Measurements from ENCODE around the gene PFN1.
"Not testable (repeated sequence)": the region's sequence is repeated elsewhere in the genome, so short reads cannot be mapped to it uniquely, and the experiment has no call there.

Gene PFN1

DNA sequence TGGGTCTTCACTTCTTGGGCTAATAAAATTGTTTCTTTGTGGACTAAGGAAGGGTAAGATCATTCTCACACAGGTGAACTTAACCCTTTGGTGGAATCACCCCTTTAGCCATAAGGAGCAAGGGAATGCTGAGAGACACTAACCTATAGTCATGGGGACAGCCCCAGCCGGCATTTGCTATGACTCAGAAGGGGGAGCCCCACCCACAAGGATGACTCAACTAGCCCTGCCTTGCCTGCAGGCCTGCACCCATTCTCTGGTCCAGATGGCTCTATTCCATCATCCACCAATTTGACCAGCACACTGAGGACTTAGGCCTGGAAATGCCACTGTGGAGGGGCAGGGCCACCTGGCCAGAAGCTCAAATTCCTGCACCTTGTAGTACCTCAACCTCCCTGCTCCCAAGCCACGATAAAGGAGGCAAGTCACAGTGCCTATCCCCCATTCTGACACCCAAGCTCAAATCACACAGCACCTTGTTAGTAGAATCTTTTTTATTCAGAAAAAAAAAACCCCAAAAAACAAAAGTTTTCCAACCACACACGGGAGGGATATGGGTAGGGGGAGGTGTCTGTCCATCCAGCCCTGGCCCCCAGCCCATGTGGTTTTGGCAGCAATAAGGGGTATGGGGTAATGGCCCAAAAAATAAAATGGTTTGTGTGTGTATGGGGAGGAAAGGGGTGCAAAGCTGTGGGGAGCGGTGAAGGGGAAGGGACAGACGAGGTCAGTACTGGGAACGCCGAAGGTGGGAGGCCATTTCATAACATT, 3.0 kb downstream of the PFN1 start:
- DNase-seq: peak; percentile 92

DNA sequence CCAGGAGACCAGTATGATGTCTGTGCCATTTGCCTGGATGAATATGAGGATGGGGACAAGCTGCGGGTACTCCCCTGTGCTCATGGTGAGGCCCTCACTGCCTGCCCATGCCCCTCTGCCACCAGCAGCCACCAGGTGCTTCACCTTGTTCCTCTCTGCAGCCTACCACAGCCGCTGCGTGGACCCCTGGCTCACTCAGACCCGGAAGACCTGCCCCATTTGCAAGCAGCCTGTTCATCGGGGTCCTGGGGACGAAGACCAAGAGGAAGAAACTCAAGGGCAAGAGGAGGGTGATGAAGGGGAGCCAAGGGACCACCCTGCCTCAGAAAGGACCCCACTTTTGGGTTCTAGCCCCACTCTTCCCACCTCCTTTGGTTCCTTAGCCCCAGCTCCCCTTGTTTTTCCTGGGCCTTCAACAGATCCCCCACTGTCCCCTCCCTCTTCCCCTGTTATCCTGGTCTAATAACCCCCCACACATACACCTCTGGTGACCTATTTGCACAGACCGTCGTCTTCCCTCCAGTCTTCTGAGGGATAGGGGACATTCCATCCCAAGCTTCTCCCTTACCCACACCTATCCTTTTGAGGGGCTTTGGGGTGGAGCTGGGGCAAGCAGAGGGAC, 3.7 kb downstream of the PFN1 start:
- DNase-seq: peak; percentile 77

DNA sequence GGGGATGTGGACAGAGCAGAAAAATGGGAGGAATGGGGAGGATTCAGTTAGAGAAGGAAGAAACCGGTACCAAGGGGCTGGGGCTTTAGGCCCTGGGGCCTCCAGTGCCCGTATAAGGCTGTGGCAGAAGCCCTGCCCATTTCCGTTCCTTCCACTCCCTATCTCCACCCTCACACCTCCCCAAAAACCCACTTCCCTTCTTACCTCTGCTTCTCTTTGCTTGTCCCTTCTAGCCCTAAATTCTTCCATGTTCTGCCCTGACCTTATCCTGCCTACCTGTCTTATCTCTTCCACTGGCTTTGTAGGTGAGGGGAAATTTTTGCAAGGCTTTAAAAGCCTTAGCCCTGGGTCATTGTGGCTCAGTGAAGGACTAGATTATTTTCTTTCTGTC, 4.2 kb downstream of the PFN1 start:
- DNase-seq: peak; percentile 73

DNA sequence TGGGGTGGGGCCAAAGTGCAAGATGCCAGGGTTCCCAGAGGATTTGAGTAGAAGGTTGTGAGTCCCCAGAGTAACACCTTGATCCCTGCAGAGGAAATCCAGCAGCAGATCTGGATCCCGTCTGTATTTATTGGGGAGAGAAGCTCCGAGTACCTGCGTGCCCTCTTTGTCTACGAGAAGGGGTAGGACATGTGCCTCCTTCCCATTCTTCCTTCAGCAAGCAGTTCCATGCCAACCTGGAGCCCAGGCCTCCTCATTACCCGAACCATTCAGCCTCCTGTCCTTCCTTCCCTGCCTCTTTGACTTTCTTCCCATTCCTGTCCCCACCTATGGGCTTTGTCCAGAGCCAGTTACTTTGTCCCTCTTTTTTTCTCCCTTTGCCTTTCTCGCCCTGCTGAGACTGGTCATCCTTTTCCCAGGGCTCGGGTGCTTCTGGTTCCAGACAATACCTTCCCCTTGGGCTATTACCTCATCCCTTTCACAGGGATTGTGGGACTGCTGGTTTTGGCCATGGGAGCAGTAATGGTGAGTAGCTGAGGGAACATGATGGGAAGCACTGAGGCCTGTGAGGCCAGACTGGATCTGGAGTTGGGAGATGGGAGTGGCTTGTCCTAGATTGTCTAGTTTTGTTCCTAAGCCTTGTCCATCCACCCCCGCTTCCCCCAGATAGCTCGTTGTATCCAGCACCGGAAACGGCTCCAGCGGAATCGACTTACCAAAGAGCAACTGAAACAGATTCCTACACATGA, 5.4 kb downstream of the PFN1 start:
- no peak for DNase-seq

- DNase-seq: no peak
Measured at GRCh38 chr17:4941319-4941610, 7.1 kb downstream of the PFN1 start.

GRCh38 chr17:4940555-4941318, 7.6 kb downstream of the PFN1 start:
- no peak for DNase-seq

- peak; percentile 96 for DNase-seq
Measured at GRCh38 chr17:4939796-4940554, 8.4 kb downstream of the PFN1 start, which contains the start of the genes RNF167 and SLC25A11. RNF167 (plus strand) TSS chr17:4940268; CDS start chr17:4940910, 642 bp downstream. SLC25A11 (minus strand) TSS chr17:4940046; CDS start chr17:4939910, 136 bp downstream.

DNA sequence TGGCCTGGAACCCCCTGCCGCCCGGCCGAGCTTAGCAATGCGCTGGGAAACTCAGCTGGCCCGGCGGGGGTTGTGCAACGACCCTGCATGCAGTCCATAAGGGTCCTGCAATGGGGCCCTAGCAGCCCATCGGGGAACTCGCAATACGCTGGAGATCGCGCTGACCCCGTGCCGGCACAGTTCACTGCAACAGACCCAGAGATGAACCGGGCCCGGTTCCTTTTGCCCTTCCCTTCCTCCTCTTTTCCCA, 8.9 kb downstream of the PFN1 start:
- DNase-seq: no peak

GRCh38 chr17:4938688-4939545, 9.4 kb downstream of the PFN1 start:
- no peak for DNase-seq

- DNase-seq: no peak
Measured at GRCh38 chr17:4938069-4938491, 10.2 kb downstream of the PFN1 start.

- DNase-seq: no peak
Measured at GRCh38 chr17:4937553-4937952, 10.8 kb downstream of the PFN1 start.

DNA sequence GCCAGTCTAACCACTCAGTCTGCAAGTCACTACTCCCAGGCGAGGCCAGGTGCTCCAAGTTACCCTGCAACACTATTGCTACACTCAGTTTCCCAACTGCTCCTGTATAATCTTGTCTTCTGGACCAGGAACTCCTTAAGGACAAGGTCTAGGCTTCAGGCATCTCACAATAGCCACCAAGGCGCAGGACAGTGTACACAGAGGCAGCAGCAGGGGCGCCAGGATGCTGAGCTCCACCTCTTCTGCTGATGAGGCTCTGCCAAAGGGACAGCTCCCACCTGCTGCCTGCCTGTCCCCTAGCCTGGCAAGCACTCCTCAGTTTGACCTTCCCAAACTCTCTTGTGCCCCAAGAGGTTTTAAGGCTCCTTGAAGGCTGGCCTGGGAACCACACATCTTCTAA, 11.9 kb downstream of the PFN1 start:
- DNase-seq: no peak

DNA sequence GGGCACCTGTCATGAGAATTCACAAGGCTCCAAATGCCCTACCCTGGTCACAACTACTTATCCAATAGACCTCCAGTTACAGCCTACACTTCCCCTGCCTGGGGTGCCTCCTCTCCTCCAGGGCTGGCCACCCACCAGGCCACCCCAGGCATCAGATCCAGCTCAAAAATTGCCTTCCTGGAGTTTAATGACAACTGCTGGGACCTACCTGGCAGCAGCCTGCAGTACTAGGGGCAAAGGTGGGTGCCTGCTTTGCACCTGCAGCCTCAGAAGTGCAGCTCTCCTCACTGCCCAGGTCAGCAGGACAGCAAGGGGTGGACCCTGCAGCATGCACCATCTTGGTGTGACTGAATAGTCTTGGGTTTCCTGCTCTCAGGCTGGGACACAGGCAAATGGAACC, 12.7 kb downstream of the PFN1 start:
- DNase-seq: no peak

- DNase-seq: no peak
Measured at GRCh38 chr17:4934173-4934979, 14.0 kb downstream of the PFN1 start.

- DNase-seq: no peak
Measured at GRCh38 chr17:4933646-4934045, 14.7 kb downstream of the PFN1 start.

- DNase-seq: no peak
Measured at GRCh38 chr17:4932756-4933155, 15.6 kb downstream of the PFN1 start.

- no peak for DNase-seq
Measured at GRCh38 chr17:4931963-4932362, 16.4 kb downstream of the PFN1 start, which contains the start of gene GP1BA. GP1BA (plus strand) TSS chr17:4932277; CDS start chr17:4932605, 328 bp downstream.

DNA sequence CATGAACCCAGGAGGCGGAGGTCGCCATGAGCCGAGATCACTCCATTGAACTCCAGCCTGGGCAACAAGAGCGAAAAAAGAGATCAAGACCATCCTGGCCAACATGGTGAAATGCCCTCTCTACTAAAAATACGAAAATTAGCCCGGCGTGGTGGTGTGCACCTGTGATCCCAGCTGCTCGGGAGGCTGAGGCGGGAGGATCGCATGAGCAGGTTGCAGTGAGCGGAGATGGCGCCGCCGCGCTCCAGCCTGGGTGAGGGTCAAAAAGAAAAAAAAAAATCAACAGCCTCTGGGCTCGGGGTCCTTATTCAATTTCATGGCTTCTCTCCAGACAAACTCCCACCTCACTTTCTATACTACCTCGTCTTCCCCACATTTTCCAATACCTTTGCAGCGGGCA, 19.4 kb downstream of the PFN1 start:
- no peak for DNase-seq

DNA sequence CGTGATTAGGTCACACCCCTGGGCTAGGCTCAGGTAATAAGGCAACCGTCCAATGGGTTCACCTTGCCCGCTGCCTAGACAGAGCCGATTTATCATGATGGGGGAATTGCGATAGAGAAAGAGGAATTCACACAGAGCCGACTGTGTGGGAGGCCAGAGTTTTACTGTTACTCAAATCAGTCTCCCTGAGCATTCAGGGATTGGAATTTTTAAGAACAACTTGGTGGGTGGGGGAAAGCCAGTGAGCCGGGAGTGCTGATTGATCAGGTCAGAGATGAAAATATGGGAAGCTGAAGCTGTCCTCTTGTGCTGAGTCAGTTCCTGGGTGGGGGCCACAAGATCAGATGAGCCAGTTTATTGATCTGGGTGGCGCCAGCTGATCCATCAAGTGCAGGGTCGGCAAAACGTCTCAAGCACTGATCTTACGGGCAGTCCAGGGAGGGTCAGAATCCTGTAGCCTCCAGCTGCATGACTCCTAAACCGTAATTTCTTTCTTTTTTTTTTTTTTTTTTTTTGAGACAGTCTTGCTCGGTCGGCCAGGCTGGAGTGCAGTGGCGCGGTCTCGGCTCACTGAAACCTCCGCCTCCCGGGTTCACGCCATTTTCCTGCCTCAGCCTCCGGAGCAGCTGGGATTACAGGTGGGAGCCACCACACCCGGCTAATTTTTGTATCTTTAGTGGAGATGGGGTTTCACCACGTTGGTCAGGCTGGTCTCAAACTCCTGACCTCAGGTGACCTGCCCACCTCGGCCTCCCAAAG, 21.6 kb downstream of the PFN1 start:
- not testable (repeated sequence) for DNase-seq

DNA sequence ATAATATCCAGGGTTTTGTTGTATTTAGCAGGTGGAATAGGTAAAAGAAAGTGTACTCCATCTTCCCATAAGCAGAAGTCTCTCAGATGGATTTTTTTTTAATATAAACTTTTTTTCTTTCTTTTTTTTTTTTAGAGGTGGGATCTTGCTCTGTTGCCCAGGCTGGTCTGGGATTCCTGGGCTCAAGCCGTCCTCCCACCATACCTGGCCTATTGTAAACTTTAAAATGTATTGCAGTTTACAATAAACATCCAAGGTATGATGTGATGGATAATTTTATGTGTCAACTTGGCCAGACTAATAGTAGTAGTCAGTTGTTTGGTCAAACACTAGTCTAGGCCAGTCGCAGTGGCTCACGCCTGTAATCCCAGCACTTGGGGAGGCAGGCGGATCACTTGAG, 27.0 kb downstream of the PFN1 start:
- DNase-seq: no peak
